GM19452 (cell line): ENCODE results near the gene APOL5.
"Not testable (repeated sequence)": the region's sequence is repeated elsewhere in the genome, so short reads cannot be mapped to it uniquely, and the experiment has no call there.

Source experiments
- ATAC-seq: cut with Tn5 transposase; IDR thresholded peaks from one replicate; pipeline ENCODE4 v1.9.1; 2021; ENCODE audit not compliant: unreplicated experiment

APOL5 gene

DNA sequence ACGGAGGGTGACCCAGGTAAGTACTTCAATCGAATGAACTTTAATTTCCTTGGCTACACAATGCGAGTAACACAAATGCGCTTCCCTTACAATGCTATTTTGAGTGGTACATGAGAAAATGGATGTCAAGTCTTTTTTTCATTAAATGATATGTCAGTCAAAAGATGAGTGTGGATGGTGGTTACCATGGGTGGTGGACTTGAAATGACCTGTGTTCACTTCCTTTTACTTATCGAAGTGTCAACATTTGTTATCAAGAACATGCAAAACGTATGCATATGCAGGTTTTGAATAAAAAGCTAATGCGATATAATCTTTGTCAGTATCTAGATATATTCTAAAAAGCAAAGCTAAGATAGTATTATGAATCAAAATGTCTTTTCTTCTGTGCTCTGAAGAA lies 8.8 kb upstream of the APOL5 start:
- no peak for ATAC-seq

GRCh38 chr22:35711336-35711735 lies 6.3 kb upstream of the APOL5 start:
- no peak for ATAC-seq

DNA sequence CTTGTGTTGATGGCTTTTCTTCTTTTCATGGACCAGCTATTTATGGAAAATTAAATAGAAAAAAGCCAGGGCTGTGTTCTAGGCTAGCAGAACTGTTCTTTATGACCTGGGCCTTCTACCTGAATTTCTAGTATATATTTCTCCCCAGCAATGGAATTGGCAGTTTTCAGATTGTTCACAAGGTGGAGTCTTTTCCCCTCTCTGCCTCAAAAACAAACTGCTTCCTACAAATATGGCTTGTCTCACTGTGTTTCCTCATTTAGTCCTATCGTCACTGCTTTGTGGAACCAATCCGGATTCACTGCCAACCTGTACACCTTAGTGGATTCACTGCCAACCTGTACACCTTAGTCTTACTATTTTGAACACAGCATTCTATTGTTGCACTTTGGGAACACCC lies 5.0 kb upstream of the APOL5 start:
- ATAC-seq = no peak

DNA sequence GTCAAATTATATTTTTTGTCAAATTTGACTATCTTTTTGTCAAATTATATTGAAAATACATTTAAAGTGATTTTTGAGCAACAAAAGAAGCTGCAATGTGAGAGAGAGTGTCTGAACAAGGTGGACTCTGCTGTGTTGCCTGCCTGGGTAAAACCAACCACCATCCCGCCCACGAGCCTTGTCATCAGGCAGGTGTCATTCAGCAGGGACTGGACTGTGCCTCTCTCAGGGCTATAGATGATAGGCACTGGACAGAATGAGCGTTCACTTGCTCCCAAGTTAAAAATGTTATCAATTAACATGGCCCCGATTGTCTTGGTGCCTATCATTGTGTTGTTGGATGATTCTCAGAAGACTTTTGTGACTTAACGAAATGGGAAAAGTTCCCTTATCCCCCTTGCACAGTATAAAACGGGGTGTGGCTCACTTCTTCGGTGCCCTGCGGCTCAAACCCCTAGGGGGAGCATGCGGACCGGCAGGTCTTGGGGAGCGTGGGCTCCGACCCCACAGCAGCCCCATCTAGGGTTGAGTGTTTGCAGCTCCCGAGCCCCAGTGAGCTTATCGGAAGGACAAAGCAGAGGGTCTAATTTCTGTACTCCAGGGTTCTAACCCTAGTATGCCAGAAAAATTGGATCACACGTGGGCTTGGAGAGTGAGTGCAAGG lies 1.7 kb downstream of the APOL5 start:
- no peak for ATAC-seq

DNA sequence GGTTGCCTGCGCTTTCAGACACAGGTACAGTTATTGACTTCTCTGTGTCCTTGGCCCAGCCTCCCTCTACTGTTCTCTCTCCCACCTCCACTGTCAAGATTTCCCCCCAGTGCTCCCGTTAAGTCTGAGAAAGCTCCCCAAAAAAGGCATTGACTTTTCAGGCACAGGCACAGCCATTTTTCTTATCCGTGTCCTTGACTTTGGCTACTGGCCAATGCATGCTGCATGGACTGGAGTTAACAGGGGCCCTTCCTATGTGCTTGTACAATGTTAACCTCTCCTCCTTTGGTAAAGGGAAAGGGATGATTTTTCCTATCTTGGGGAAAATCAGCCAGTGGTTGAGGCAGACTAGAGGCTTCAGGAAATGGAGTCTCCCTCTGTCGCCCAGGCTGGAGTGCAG lies 4.3 kb downstream of the APOL5 start:
- ATAC-seq = no peak

DNA sequence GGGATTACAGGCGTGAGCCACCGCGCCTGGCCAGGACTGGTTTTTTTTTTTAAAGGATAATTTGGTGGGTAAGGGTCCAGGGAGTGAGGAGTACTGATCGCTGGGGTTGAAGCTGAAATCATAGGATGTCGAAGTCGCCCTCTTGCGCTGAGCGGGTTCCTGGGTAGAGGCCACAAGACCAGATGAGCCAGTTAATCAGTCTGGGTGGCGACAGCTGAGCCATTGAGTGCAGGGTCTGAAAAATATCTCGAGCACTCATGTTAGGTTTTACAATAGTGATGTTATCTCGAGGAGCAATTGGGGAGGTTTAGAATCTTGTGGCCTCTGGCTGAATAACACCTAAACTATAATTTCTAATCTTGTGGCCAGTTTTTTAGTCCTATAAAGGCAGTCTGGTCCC lies 7.8 kb downstream of the APOL5 start:
- no peak for ATAC-seq

DNA sequence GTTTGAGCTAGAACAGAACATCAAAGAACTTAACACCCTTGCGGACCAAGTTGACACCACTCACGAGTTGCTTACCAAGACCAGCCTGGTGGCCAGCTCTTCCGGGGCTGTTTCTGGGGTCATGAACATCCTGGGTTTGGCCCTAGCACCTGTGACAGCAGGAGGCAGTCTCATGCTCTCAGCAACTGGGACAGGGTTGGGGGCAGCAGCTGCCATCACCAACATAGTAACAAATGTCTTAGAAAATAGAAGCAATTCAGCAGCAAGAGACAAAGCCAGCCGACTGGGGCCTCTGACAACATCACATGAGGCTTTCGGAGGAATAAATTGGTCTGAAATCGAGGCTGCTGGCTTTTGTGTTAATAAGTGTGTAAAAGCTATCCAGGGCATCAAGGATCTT lies 8.7 kb downstream of the APOL5 start:
- no peak for ATAC-seq

- ATAC-seq = no peak
Observed at GRCh38 chr22:35726933-35727332, 9.3 kb downstream of the APOL5 start.

GRCh38 chr22:35727436-35727835 lies 9.8 kb downstream of the APOL5 start:
- ATAC-seq = no peak

GRCh38 chr22:35728639-35729308 lies 11.1 kb downstream of the APOL5 start:
- ATAC-seq = no peak

DNA sequence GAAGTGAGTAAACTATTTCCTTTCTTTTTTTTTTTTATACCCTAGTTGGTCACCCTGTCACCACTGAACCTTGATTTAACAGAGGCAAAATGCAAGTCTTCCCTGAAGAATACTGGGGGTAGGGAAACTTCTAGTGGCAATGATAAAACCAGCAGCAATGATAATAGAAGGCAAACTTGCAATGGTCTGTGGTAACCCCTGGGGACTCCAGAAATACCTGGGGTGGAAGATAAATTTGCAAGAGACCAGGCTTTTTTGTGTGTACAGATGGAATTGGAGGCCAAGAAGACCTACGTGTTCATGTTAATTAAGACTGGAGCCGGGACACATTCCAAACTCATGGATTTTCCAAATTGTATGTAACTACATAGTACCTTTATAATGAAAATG lies 11.6 kb downstream of the APOL5 start:
- no peak for ATAC-seq

DNA sequence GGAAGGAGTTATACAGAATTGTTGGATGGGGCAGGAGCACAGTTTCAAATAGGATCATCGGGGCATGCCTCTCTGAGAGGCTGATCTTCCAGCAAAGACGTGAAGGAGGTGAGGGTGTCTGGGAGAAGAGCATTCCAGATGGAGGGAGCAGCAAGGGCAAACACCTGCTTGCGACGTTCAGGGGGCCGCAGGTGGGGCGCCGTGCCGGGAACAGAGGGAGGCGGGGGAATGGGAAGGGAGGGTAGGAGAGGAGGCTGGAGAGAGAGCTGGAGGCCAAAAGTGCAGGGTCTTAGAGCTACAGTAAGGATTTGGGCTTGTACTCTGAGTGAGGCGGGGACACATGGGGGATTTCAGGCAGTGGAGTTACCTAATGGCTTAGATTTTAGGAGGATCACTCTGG lies 13.6 kb downstream of the APOL5 start:
- no peak for ATAC-seq

DNA sequence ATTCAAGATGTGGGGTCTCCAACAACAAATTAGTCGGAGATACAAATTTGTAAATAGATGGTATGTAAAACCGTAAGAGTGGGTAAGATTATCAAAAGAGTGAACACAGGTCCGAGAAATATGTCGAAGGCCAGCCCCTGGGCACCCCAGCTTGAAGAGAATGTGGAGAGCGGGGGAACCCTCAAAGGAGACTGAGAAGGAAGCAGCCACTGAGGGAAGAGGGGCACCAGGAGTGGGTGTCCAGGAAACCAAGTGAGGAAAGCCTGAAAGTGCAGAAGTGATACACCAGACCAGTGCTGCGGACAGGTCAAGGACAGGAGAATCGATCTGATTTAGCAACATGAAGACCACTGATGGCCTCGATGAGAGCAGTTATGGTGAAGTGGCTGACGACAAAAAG lies 14.4 kb downstream of the APOL5 start:
- no peak for ATAC-seq

GRCh38 chr22:35733036-35733435 lies 15.4 kb downstream of the APOL5 start:
- no peak for ATAC-seq

- ATAC-seq = no peak
Observed at GRCh38 chr22:35733791-35734516, 16.3 kb downstream of the APOL5 start.

GRCh38 chr22:35734517-35734827 lies 16.8 kb downstream of the APOL5 start:
- no peak for ATAC-seq

GRCh38 chr22:35735542-35735941 lies 17.9 kb downstream of the APOL5 start:
- no peak for ATAC-seq

- no peak for ATAC-seq
Observed at GRCh38 chr22:35736166-35736565, 18.5 kb downstream of the APOL5 start.

DNA sequence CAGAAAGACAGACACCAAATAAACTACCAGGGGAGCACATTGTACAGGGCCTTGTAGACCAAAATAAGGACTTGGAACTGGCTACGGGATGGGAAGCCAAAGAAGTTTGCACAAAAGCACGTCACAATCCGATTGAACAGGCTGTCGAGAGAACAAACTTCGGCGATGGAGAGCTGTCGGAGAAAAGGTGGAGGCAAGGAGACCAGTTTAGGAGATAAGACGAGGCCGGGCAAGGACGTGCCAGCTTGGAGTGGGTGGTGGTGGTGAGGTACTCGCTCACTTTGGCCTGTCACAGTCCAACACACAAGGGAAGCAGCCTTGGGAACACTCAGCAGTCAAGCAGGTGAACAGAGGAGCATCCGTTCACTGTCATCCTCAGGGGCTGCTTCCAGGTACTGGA lies 19.0 kb downstream of the APOL5 start:
- no peak for ATAC-seq

GRCh38 chr22:35737886-35738285 lies 20.2 kb downstream of the APOL5 start:
- not testable (repeated sequence) for ATAC-seq

GRCh38 chr22:35739076-35739930 lies 21.6 kb downstream of the APOL5 start:
- ATAC-seq = no peak
